Right lobe of liver (tissue), 6 donors: ENCODE data around the gene BMP5. TPM values are rescaled to one million over a fixed set of nuclear protein-coding genes. Genes with fewer than 3 reads are reported as not detected.

ENCODE experiments used
- ATAC-seq, 4 donors: fragments of 200-7000 bp; cut with Tn5 transposase; one replicate each; pipeline ENCODE4 v1.9.1; 2020; ENCODE audit warnings: mild to moderate bottlenecking in 4 of 4, moderate library complexity in 4 of 4
- DNase-seq, 3 donors: peaks; one replicate each; pipeline ENCODE4 v3.0.0-alpha.2; 2020
- H3K27ac ChIP-seq, 3 donors: fragments of 200-600 bp; one replicate each; pipeline ENCODE4 v1.8.0; 2022
- H3K27me3 ChIP-seq, 2 donors: fragments of 200-600 bp; one replicate each; pipeline ENCODE4 v1.8.0; 2022
- H3K36me3 ChIP-seq, 4 donors: fragments of 200-600 bp; sonication (generic) in 1 of 4; one replicate each; pipeline versions ENCODE4 v1.5.1 to v1.8.0; 2017 to 2022; ENCODE audit warnings: control low read depth in 1 of 4
- H3K4me1 ChIP-seq, 4 donors: fragments of 200-600 bp; sonication (generic) in 1 of 4; one replicate each; pipeline versions ENCODE4 v1.5.1 to v1.8.0; 2017 to 2022; ENCODE audit warnings: control low read depth in 1 of 4
- H3K4me3 ChIP-seq, 3 donors: fragments of 200-600 bp; one replicate each; pipeline ENCODE4 v1.8.0; 2022
- H3K9me3 ChIP-seq, 4 donors: fragments of 200-600 bp; sonication (generic) in 1 of 4; one replicate each; pipeline versions ENCODE4 v1.5.1 to v1.8.0; 2017 to 2022; ENCODE audit warnings: control low read depth in 1 of 4
- POLR2A ChIP-seq: fragments of 450-650 bp; IDR thresholded peaks from one replicate; pipeline ENCODE4 v1.6.1; 2017; ENCODE audit warnings: antibody characterized with exemption, mild to moderate bottlenecking
- WGBS: methylation state at CpG from one replicate; pipeline ENCODE4 v1.1.6; 2018; ENCODE audit warnings: low coverage, low lambda C conversion rate; ENCODE audit not compliant: insufficient coverage; ENCODE audit errors: missing lambda C conversion rate; 5-methylcytosine and 5-hydroxymethylcytosine counted together
- intact Hi-C, 2 donors: fragments of 100-400 bp; cut with DNase I; formaldehyde crosslinking; loops; one replicate each; pipeline versions ENCODE4 v1.11.2 to v1.14.1; 2022
- total RNA-seq, 6 experiments: library from RNA; depleted of rRNA in 2 of 6; stranded (reverse); fragments of >200 nt in 2 of 6; fragmentation: NEBNext Ultra II Directional in 3 of 6; extraction: Animal tissue kit (Norgen Biotek cat#: 25700) in 3 of 6; gene quantifications; one replicate each; pipeline versions ENCODE4 v1.1.0 to v1.2.4, GENCODE V29; 2016 to 2023
- TF ChIP-seq, protein P1 (sequence below), 4 donors: fragments of 200-600 bp in 3 of 4; fragments of 450-650 bp in 1 of 4; IDR thresholded peaks; one replicate each; pipeline versions ENCODE4 v1.5.1 to v1.8.0; 2016 to 2022; ENCODE audit warnings: antibody characterized with exemption in 4 of 4, mild to moderate bottlenecking in 2 of 4
- donor health status: DM: no; HTN: yes; CAD: no.
- donor health status: DM: no; HTN: no; CAD: no.
- donor health status: DM: no; HTN: no; CAD: no.
- donor health status: DM: no; HTN: yes; CAD: no.
- donor health status: DM: no; HTN: yes; CAD: no.

The BMP5 gene
- total RNA-seq, 6 experiments from 2014 or later = 0.18 to 0.95 (median 0.49) TPM

DNA sequence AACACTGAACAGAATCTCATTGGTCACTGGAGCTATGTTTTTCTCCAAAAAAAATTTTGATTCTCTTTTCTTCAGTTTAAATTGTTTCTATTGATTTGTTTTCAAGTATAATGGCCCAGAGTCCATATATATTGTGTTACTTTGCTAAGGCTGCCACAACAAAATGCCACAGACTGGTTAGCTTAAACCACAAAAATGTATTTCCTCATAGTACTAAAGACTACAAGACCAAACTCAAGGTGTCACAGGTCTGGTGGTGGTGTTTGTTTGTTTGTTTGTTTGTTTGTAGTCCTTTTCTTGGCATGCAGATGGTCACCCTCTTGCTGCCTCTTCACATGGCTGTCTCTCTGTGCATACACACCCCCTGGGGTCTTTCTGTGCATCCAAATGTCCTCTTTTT, 34.0 kb downstream of the BMP5 start:
- H3K9me3 ChIP-seq = no peaks in the 10 kb centered on the region
- intact Hi-C loops = no loop called here
- H3K27ac ChIP-seq = no peak overlapping the region
- TF ChIP-seq POLR2A = no peak
- TF ChIP-seq, protein P1, sequence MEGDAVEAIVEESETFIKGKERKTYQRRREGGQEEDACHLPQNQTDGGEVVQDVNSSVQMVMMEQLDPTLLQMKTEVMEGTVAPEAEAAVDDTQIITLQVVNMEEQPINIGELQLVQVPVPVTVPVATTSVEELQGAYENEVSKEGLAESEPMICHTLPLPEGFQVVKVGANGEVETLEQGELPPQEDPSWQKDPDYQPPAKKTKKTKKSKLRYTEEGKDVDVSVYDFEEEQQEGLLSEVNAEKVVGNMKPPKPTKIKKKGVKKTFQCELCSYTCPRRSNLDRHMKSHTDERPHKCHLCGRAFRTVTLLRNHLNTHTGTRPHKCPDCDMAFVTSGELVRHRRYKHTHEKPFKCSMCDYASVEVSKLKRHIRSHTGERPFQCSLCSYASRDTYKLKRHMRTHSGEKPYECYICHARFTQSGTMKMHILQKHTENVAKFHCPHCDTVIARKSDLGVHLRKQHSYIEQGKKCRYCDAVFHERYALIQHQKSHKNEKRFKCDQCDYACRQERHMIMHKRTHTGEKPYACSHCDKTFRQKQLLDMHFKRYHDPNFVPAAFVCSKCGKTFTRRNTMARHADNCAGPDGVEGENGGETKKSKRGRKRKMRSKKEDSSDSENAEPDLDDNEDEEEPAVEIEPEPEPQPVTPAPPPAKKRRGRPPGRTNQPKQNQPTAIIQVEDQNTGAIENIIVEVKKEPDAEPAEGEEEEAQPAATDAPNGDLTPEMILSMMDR (IDR thresholded peaks at IDR 0.05) = no peak
- ATAC-seq = no peak
- H3K36me3 ChIP-seq = no peaks in the 10 kb centered on the region
- DNase-seq = no peak
- H3K4me3 ChIP-seq = no peak overlapping the region
- H3K4me1 ChIP-seq = no peaks in the 10 kb centered on the region
- H3K27me3 ChIP-seq = no peaks in the 10 kb centered on the region

DNA sequence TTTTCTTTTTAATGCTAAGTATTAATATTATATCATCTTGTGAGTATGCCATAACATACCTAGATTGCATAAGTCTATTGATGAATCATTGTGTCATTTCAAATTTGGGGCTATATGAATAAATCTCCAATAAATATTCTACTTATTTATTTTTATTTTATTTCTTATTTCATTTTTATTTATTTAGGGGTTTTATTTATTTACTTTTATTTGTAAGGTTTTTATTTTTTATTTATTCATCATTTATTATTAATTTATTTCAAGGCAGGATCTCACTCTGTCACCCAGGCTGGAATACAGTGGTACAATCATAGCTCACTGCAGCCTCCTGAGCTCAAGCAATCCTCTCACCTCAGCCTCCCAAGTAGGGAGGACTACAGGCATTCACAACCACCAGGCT, 36.3 kb downstream of the BMP5 start:
- intact Hi-C loops = no loop called here
- no peaks in the 10 kb centered on the region for H3K9me3 ChIP-seq
- no peaks in the 10 kb centered on the region for H3K36me3 ChIP-seq
- ATAC-seq (no peak), DNase-seq (no peak)
- H3K4me3 ChIP-seq = no peak overlapping the region
- H3K27me3 ChIP-seq = no peaks in the 10 kb centered on the region
- TF ChIP-seq, protein P1 (IDR thresholded peaks at IDR 0.05) = no peak
- TF ChIP-seq POLR2A = no peak
- no peak overlapping the region for H3K27ac ChIP-seq
- H3K4me1 ChIP-seq = no peaks in the 10 kb centered on the region

DNA sequence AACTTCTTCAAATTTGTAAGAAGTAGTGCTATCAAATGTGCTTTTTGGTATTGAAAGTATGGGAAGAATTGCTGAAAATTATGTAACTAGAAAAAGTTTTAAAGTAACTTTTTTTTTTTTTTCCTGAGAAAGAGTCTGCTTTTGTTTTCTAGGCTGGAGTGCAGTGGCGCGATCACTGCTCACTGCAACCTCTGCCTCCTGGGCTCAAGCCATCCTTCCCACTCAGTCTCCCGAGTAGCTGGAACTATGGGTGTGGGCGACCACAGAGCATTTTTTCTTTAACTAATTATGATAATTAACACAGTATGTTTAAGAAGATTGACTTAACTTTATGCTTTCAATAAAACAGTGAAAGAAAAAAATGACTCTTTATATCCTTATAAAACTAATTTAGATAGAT, 38.4 kb downstream of the BMP5 start:
- no peaks in the 10 kb centered on the region for H3K27me3 ChIP-seq
- TF ChIP-seq, protein P1 (IDR thresholded peaks at IDR 0.05) = no peak
- TF ChIP-seq POLR2A = no peak
- no peaks in the 10 kb centered on the region for H3K36me3 ChIP-seq
- no peak for ATAC-seq
- no peak for DNase-seq
- intact Hi-C loops = no loop called here
- H3K27ac ChIP-seq = no peak overlapping the region
- H3K9me3 ChIP-seq = no peaks in the 10 kb centered on the region
- H3K4me3 ChIP-seq = no peak overlapping the region
- 53% methylated on average over 4 of the region's 4 CpGs for WGBS
- no peaks in the 10 kb centered on the region for H3K4me1 ChIP-seq

DNA sequence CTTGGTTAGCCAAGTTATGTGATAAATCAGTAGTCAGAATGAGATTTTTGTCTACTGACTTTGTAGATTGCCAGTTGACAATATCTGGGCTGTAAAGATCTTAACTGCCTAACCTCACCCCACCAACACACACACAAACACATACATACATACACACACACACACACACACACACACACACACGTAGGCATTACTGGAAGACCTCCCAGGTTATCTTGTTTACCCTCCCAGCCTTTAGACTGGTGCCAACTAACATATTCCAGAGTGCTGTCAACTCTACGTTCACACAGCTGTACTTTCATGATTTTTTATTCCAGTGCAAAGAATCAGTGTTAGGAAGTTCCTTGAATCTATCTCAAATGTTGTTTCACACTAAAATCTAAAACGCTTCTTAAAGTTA, 38.9 kb downstream of the BMP5 start:
- H3K4me3 ChIP-seq = no peak overlapping the region
- ATAC-seq = peak in 3 of 4 donors; percentile 43 to 66 (median 61)
- TF ChIP-seq, protein P1 (IDR thresholded peaks at IDR 0.05) = no peak
- no peak for TF ChIP-seq POLR2A
- WGBS = 17% methylated on average over 3 of the region's 3 CpGs
- H3K9me3 ChIP-seq = no peaks in the 10 kb centered on the region
- no peaks in the 10 kb centered on the region for H3K27me3 ChIP-seq
- no peaks in the 10 kb centered on the region for H3K36me3 ChIP-seq
- DNase-seq = no peak
- intact Hi-C loops = no loop called here
- H3K4me1 ChIP-seq = no peaks in the 10 kb centered on the region
- H3K27ac ChIP-seq = no peak overlapping the region

DNA sequence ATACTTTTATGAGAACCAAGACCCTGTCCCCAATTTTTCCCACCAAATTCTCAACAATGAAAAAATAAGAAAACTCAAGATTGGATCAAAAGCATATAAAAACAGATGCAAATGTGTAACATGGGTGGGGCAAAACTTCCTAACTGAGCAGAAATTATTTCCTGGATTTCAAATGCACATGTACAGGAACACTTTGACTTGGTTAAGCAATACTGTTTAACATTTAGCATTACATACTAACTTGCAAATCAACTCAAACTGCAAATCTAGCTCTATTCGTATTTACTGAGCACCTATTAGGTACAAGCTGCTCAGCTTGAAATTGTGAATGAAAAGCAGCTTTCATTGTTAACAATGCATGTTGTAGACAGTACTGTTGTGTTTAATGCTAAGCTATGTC, 40.2 kb downstream of the BMP5 start:
- H3K9me3 ChIP-seq = no peaks in the 10 kb centered on the region
- no peak for TF ChIP-seq POLR2A
- TF ChIP-seq, protein P1 (IDR thresholded peaks at IDR 0.05) = no peak
- no peaks in the 10 kb centered on the region for H3K27me3 ChIP-seq
- DNase-seq (no peak), ATAC-seq (no peak)
- no peak overlapping the region for H3K4me3 ChIP-seq
- no peaks in the 10 kb centered on the region for H3K36me3 ChIP-seq
- no peak overlapping the region for H3K27ac ChIP-seq
- intact Hi-C loops = no loop called here
- 53% methylated on average over 1 of the region's 1 CpG for WGBS
- H3K4me1 ChIP-seq = no peaks in the 10 kb centered on the region
